ENCODE results near the gene ARHGAP32. TPM values are rescaled to one million over a fixed set of nuclear protein-coding genes. Genes with fewer than 3 reads are reported as not detected.

ARHGAP32 gene
- total RNA-seq, 1 experiment from 2014 or later = 62.6 TPM

DNA sequence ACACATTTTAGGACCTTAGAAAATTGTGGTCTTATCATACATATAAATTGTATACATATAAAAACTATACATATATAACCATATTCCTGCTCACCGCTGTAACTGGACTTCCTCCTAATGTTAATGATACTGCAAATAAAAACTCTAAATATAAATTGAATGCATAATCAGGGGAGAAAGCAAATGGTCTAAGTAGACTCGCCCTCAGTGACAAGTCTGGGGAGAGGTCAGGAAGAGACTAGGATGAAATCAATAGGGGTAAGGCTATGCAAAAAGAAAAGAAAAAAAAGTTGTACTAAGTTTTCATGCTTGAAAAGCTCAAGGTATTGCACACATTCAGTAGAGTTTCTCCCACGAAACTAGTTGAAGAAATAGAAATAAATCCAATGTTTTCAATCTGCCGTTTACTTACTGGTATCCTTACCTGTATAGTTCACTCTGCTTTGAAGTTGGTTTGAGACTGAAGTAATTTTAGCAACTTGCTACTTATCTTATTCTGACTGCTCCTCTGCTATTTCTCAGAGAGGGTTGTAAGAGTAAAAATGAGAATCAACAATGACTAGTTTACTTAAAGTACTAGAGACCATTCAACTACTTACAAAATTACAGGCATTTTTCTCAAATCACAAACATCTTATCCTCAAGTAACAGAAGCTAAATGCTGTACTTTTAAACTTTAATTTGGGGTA lies 12.2 kb upstream of the ARHGAP32 start:
- H3K4me3 Mint-ChIP-seq (ENCODE audit: unreplicated experiment) = no peak overlapping the region

DNA sequence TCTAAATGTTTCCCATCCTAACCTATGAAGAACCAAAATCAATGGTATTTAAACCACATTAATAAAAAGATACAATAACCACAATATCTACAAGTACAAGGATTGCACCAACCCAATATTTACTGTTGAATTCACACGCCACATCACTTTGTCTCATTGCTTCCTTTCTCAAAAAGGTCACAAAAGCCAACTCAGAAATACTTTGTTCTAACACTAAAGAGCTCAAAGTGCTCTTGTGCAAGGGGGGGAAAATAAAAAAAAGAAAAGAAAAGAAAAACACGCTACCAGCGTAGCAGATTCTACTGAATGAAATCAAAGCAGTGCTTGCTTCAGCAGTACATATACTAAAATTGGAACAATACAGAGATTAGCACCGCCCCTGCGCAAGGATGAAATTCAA lies 10.5 kb upstream of the ARHGAP32 start:
- BruUV-seq (replicated peaks) = no TSS peak
- DNase-seq (ENCODE audit: unreplicated experiment) = no peak
- CTCF ChIA-PET = interaction anchor here (0.6 kb wide), 1 partner anchor 57 kb away, joined by 3 read pairs; no protein-coding TSS in a partner anchor
- Mint-ChIP-seq H3K36me3 (ENCODE audit: insufficient read depth, unreplicated experiment) (peaks cover 6% of the 10 kb centered on the region), H3K27ac (ENCODE audit: low read depth, unreplicated experiment) (no peak overlapping the region), H3K27me3 (ENCODE audit: insufficient read depth, unreplicated experiment) (no peaks in the 10 kb centered on the region), H3K9me3 (ENCODE audit: unreplicated experiment) (peaks cover 9% of the 10 kb centered on the region), H3K4me1 (ENCODE audit: insufficient read depth, unreplicated experiment) (peaks cover 1% of the 10 kb centered on the region), H3K4me3 (ENCODE audit: unreplicated experiment) (no peak overlapping the region)
- intact Hi-C loops (cut with micrococcal nuclease) = no loop called here
- POLR2A ChIA-PET = no interaction called here
- TF ChIP-seq, protein P1, sequence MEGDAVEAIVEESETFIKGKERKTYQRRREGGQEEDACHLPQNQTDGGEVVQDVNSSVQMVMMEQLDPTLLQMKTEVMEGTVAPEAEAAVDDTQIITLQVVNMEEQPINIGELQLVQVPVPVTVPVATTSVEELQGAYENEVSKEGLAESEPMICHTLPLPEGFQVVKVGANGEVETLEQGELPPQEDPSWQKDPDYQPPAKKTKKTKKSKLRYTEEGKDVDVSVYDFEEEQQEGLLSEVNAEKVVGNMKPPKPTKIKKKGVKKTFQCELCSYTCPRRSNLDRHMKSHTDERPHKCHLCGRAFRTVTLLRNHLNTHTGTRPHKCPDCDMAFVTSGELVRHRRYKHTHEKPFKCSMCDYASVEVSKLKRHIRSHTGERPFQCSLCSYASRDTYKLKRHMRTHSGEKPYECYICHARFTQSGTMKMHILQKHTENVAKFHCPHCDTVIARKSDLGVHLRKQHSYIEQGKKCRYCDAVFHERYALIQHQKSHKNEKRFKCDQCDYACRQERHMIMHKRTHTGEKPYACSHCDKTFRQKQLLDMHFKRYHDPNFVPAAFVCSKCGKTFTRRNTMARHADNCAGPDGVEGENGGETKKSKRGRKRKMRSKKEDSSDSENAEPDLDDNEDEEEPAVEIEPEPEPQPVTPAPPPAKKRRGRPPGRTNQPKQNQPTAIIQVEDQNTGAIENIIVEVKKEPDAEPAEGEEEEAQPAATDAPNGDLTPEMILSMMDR (IDR thresholded peaks at IDR 0.05; ENCODE audit: unreplicated experiment) = no peak

More for the DNA sequence above, 12.2 kb upstream of the ARHGAP32 start:
- BruUV-seq (replicated peaks) = no TSS peak
- intact Hi-C loops (cut with micrococcal nuclease) = no loop called here
- ChIA-PET CTCF (interaction anchor here (0.6 kb wide), 2 partner anchors 72 to 546 kb away, joined by 3 to 5 read pairs; no protein-coding TSS in a partner anchor), POLR2A (interaction anchor here (0.7 to 2.6 kb wide), 3 partner anchors 13 to 20 kb away, joined by 3 to 11 read pairs (median 4); no protein-coding TSS in a partner anchor)
- TF ChIP-seq, protein P1 (IDR thresholded peaks at IDR 0.05; ENCODE audit: unreplicated experiment) = no peak
- Mint-ChIP-seq H3K36me3 (ENCODE audit: insufficient read depth, unreplicated experiment) (peaks cover 2% of the 10 kb centered on the region), H3K4me1 (ENCODE audit: insufficient read depth, unreplicated experiment) (peaks cover 12% of the 10 kb centered on the region), H3K27ac (ENCODE audit: low read depth, unreplicated experiment) (no peak overlapping the region), H3K9me3 (ENCODE audit: unreplicated experiment) (no peaks in the 10 kb centered on the region), H3K27me3 (ENCODE audit: insufficient read depth, unreplicated experiment) (no peaks in the 10 kb centered on the region)
- DNase-seq (ENCODE audit: unreplicated experiment) = no peak

DNA sequence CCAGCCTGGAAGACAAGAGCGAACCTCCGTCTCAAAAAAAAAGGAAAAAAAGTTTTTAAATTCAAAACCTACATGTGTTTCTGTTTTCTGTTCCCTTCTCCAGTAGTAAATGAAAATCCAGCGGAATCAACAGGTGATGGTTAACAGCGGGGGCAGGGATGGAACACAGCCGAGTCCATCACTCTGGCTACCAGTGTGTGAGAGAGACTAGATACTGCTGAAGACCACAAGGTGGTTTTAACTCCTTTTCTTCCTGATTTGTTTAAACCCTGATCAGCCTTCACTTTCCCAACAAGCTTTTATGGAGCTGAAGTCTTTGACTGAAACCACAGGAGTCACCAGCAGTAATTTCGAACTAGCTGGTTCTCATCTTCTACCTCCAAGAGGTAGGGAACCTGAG lies 3.6 kb upstream of the ARHGAP32 start:
- H3K4me3 Mint-ChIP-seq (ENCODE audit: unreplicated experiment) = no peak overlapping the region
- peaks cover 6% of the 10 kb centered on the region for H3K4me1 Mint-ChIP-seq (ENCODE audit: insufficient read depth, unreplicated experiment)
- no peaks in the 10 kb centered on the region for H3K27me3 Mint-ChIP-seq (ENCODE audit: insufficient read depth, unreplicated experiment)
- TF ChIP-seq, protein P1 (IDR thresholded peaks at IDR 0.05; ENCODE audit: unreplicated experiment) = no peak
- CTCF ChIA-PET = interaction anchor here (1.3 kb wide), 1 partner anchor 50 kb away, joined by 3 read pairs; no protein-coding TSS in a partner anchor
- H3K36me3 Mint-ChIP-seq (ENCODE audit: insufficient read depth, unreplicated experiment) = peaks cover 6% of the 10 kb centered on the region
- no peak overlapping the region for H3K27ac Mint-ChIP-seq (ENCODE audit: low read depth, unreplicated experiment)
- H3K9me3 Mint-ChIP-seq (ENCODE audit: unreplicated experiment) = peaks cover 9% of the 10 kb centered on the region
- POLR2A ChIA-PET = interaction anchor here (0.7 to 6.8 kb wide), 3 partner anchors 12 to 291 kb away, joined by 3 to 40 read pairs (median 4); no protein-coding TSS in a partner anchor
- intact Hi-C loops (cut with micrococcal nuclease) = no loop called here
- no peak for DNase-seq (ENCODE audit: unreplicated experiment)
- BruUV-seq (replicated peaks) = no TSS peak

DNA sequence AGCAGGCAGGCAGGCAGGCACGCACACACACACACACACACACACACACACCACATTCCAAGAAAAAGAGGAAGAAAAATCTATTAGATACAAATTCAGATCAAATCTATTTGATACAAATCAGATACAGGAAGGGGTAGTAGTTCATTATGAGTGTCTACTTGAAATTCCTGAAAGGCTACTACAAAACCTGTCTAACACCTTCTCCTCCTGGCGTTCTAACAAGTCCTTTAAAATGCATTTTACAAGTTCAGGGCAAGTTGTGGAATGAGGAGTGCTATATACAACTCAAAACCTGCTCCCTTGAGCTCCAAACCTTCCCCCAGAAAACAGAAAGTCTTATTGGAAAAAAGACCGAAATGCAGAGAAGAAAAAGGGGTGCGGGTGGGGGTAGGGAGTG lies 476 bp downstream of the ARHGAP32 start:
- intact Hi-C loops (cut with micrococcal nuclease) = loop anchor here (2.0 to 5.0 kb wide), 2 partner anchors 49 to 86 kb away; no protein-coding TSS in a partner anchor
- POLR2A ChIA-PET = interaction anchor here (0.6 to 6.8 kb wide), 13 partner anchors 16 to 717 kb away, joined by 3 to 103 read pairs (median 3); no protein-coding TSS in a partner anchor
- CTCF ChIA-PET = interaction anchor here (1.0 kb wide), 1 partner anchor 140 kb away, joined by 4 read pairs; no protein-coding TSS in a partner anchor
- Mint-ChIP-seq H3K9me3 (ENCODE audit: unreplicated experiment) (no peaks in the 10 kb centered on the region), H3K27me3 (ENCODE audit: insufficient read depth, unreplicated experiment) (no peaks in the 10 kb centered on the region), H3K4me1 (ENCODE audit: insufficient read depth, unreplicated experiment) (peaks cover 12% of the 10 kb centered on the region), H3K4me3 (ENCODE audit: unreplicated experiment) (no peak overlapping the region), H3K27ac (ENCODE audit: low read depth, unreplicated experiment) (no peak overlapping the region), H3K36me3 (ENCODE audit: insufficient read depth, unreplicated experiment) (no peaks in the 10 kb centered on the region)
- DNase-seq (ENCODE audit: unreplicated experiment) = peak; percentile 28
- TF ChIP-seq, protein P1 (IDR thresholded peaks at IDR 0.05; ENCODE audit: unreplicated experiment) = no peak
- BruUV-seq (replicated peaks) = TSS peak; percentile 71
